Stimulated activated CD4-positive, alpha-beta T cell treated with anti-CD3 and anti-CD28 coated beads, Interleukin-1b, Interleukin-23, amount 100 ng/mL, for 4 hours (primary cell): ENCODE results near the gene CCDC92.

Experiments used
- DNase-seq, 2 donors: peaks; one replicate each; pipeline ENCODE4 v3.0.0-alpha.2; 2020; ENCODE audit warnings: low read depth in 2 of 2

Gene CCDC92

DNA sequence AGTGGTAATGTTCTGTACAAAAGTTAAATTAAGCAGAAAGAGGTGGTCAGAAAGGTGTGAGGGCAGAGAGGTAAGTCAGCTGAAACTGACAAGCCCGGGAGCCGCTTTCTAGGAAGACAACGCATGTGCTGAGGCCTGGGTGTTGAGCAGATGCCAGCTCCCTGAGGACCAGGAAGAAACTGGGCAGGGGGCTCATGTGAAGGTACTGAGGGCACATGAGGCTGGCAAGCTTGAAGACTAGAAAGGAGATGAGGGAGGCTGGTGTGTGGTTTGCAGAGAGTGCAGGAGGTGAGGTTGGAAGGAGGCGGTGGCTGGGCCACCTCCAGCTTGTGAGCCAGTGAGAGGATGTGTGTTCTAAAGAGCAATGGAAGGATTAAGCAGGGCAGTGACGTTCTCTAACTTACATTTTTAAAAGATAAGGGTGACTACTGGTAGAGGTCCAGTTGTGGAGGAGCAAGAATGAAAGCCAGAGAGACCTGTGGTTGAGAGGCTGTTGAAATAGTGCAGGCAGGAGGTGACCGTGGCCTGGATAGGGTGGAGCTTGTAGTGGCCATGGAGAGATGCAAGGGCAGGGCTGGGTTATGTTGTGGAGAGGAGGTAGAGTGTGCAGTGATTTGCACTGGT, 29.5 kb upstream of the CCDC92 start:
- no peak for DNase-seq

DNA sequence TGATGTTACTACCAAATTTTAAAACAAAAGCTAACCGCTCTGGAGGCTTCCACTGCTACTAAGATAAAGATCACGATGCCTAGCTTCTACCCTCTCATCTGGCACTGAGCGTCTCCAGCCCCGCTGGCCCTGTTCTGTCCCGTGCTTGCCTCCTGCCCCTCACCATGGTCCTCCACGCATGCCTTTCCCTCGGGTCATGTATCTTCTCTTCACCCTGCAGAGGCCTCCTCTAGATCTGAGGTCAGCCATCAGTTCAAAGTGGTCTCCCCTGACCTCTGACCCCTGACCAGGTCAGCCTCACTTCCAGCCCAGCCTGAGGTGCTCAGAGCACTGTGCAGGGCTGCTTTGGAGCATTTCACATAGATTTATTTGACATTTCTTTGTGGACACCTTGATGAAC, 28.7 kb upstream of the CCDC92 start:
- DNase-seq, result no peak

DNA sequence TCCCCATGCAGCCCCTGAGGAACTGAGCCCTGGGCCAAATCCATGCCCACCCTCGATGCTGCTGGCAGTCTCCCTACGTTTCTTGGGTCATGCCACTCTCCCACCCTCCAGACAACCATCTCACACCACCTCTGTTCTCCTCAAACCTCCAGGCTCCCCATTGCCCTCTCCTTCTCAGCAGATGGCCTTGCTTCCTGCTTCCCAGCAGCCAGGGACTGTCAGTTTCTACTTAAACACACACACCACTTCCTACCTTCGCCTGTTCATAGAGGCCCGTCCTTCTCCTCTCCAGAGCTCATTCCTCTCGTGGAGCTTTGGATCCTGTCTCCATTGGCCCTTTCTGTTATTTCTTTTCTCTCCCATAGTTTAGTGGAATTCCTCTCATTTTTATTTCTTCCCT, 27.5 kb upstream of the CCDC92 start:
- no peak for DNase-seq

DNA sequence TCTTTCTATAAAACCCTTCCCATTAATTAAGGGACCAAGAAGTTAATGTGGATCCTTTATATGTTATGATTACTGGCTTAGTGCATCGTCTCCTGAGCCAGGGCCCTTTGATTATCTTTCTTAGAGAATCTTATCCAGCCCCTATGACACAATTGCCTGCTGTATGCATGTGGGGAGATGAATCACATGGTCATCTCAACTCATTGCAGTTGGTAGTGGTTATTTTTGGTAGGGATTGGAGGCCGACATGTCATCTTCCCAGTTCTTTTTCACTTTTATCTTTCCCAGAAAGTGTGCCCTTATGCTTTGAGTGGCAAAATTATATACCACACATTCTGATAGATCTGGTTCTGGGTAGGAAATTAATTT, 26.3 kb upstream of the CCDC92 start:
- no peak for DNase-seq

DNA sequence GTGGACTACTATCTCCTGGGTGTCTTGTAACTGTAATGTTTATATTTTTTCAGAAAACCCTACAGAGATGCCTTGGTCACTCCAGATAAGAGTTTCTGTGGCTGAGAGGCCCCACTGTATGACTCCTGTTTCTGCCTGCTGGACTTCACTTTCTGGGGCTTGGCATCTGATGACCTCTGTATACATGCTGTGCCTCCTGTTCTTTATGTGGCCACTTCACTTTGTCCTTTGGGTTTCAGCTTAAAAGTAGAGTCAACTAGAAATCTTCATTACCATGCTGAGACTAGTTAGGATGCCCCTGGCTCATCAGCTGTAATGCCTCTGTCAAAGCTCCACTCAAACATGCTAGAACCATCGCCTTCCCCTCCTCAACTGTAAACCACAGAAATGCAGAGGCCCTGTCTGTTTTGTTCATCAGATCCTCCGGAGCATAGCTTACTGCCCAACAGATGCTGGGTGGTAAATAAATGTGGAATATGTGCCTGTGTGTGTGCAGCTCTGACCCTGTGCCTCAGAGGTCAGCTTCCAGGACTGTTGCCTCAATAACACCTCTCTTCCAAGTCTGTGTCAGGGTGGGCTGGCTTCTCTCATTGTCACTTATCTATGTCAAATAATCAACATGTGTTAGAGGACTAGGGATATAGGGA, 25.8 kb upstream of the CCDC92 start:
- no peak for DNase-seq

DNA sequence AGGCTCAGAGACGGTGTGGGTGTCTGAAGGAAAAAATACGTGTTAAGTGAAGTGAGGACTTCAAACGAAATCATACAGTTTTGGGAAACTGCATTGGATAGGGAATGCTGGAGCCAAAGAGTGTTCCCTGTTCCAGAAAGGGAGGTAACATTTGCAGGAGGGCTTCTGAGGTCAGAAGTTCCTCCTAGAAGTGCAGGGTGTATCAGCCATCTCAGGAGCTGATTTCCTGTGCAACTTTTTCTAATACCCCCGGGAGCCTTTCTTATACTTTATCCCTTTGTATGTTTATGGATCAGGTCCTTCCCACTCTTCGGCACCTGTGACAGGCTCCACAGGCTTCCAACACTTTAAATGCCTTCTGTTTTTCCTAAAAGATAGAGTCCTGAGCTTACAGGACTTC, 25.3 kb upstream of the CCDC92 start:
- no peak for DNase-seq

DNA sequence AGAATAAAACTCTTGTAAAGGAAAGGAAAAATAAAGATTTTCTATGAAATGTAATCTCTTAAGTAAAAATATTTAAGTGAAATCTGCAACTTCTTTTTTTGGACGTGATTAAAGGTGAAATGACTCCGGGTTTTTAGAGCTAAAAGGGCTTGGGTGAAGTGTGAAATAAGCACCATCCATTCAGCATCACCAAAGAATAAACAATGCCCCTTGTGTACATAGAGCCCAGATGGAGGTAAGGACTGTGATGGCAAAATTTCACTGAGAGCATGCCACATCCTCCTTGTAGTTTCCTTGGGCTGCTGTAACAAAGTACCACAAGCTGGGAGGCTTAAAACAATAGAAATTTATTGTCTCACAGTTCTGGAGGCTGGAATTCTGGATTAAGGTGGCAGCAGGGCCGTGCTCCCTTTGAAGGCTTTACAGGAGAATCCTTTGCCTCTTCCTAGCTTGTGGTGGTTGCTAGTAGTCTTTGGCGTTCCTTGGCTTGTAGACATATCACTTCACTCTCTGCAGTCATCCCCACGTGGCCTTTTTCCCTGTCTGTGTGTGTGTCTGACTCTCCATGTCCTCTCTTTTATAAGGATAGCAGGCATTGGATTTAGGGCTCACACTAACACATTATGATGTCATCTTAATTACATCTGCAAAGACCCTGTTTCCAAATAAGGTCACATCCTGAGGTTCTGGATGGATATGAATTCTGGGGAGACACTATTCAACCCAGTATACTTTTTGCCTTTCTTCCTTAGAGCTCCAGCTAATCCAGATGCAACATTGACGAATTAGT, 24.6 kb upstream of the CCDC92 start:
- no peak for DNase-seq

DNA sequence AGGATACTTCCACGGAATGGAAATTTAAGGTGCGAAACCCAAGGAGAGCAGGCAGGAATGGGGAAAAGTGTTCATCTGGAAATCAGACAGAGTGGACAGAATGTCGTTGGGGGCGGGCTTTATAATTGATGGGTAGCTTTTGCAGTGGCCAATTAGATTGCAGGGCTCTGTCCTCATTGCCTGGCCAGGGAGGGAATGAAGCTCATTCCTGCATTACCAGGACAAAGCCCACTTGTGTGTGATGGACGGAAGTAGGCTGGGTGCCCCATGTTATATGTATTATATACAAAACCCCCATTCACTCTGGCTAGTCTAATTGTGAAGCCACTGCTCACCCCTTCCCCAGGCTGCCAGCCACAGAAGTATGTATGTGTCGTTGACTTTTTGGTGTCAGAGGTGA, 23.9 kb upstream of the CCDC92 start:
- no peak for DNase-seq

DNA sequence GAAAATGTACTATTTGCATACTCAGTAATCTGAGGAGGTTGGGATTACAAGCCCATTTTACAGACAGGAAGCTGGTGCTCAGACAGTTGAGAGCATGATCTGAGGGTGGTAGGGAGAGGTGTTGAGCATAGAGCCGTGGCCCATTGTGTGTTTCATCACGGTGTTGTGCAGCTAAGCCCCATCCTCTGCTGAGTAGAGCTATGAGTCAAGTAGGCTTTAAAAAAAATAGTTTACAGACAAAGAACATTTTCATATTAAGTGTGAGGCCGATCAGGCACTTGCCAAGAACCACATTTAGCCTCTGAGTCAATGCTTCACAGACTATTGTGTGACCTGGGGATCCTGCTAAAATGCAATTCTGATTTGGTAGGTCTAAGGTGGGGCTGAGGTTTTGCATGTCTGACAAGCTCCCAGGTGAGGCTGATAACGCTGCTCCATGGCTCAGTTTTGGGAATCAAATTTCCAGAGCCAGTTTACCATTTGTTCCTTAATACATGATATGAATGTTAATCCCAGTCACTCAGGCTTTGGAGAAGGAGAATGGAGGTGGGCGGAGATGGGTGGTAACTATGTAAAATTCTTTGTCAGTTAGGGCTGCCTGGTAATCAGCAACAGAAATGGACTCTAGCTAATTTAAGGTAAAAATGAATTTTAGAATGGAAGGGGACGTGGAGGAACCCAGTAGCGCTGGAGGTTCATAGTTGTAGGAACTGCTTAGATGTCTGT, 22.6 kb upstream of the CCDC92 start:
- DNase-seq, result no peak

DNA sequence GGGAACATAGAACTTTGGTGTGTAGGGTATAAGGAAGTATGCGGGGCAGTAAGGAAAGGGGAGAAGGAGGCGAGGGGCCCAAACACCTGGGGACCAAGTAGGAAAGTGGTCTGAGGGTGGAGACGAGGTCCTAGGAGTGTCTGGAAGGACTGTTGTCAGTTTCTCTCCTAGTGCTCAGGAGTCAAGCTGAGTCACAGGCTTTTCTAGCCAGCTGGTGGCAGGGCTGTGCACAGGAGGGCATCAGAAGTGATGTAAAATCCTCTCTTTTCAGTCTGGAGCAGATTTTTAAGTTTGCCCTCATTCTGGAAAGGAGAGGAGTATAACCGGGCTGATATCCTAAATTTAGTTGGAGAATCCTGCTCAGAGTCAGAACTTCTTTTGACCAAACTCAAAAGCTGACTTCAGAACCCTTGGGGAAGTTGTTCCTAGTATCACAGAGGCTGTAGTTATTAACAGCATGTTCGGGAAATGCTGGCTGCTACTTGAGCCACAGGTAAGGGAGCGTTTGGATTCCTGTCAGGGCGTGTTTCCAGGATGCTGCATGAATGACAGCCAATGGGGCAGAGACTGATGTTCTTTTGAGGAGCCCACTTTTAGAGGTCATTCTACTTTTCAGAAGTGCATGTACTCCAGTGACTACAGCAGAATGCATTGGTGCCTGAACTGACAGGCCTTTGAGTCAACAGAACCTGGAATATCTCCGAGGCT, 19.6 kb upstream of the CCDC92 start:
- no peak for DNase-seq

DNA sequence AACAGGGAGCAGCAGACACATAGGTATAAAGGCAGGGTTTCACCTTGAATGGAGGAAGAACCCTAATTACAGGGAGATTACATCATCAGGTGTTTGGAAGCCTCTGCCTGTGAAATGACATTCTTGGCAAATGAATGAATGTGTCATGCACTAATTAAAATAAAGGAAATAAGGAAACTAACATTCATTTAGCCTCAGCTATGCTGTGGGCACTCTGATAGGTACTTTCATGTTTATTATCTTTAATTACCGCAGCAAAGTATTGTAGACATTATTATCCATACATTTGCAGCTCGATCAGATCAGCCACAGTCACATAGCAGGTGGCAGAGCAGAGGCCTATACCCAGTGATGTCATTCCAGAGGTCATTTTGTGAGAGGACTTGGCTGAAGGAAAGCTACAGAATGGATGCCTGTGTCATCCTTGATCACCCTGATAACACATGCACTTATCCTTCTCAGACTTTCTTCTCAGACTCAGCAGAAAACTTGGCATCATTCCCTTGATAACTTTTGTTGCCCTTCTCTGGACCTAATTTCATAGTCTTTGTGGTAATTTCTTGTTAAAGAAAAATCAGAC, 18.8 kb upstream of the CCDC92 start:
- no peak for DNase-seq

DNA sequence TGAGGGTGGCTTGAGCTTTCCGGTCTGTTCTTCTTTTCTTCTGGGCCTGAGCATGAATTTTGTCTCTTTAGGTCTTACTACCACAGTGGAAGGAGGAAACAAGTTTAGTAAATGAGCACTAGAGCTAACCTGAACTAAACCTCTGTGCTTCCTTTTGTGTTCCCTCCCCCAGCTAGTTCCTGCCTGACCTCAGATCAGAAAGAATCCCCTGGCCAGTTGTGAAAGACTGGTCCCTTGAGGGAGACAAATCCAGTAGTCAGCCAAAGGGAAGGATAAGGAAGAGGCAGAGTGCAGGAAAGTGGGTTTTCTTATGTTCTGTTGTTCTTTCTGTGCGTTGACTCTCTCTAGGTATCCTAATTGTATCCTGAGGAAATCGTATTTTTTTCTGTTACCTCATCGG, 17.9 kb upstream of the CCDC92 start:
- DNase-seq, result no peak

DNA sequence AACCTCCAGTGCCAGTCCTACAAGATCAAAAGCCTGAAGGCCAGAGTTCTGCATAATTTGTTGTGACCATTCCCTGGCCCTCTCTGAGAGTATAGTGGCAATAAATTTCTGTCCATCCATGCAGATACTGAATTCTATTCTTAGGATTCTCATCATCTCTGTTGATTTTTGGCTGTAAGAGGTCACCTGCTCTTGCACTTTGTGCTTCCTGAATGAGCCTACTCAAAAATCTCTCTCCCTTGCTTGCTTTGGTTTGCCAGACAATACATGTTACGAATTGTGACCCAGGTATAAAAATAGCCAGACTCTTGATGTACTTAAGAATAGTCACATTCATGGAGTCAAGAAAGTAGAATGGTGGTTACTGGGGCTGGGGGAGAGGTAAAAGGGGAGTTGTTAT, 17.1 kb upstream of the CCDC92 start:
- no peak for DNase-seq

DNA sequence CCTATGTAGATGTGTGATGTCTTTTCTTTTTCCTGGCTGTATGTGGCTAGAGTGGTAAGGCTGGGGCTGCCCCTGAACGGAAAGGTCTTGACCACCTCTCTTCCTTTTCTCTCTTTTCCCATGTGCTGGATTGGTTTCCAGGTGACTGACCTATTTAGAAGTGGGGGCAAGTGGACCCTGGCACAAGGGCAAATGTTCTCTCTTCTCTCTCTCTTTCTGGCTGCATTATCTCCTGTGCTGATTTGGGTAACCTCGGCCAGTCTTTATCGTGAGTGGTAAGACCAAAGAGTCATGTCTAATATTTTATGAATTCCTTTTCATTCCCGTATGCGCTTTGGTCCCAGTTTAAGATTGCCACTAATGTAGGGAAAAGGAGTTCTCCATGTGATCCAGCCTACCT, 16.5 kb upstream of the CCDC92 start:
- DNase-seq, result no peak

DNA sequence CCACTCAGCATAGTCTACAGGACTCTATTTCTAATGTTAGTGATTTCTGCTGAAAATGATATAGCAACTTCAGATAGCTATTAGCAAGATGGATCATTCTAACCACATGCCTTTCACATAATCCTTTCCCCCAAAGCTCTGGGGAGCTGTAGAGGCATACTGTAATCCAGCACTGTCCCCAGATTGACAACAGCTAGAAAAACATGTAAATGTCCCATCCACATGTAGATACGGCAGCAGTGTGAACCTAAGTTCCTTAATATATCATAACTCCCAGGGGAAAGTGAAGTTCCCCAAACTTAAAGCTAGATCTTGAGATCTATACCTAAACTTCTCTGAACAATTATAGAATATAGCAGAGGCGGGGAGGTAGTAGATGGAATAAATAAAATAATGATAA, 14.4 kb upstream of the CCDC92 start:
- DNase-seq, result no peak

DNA sequence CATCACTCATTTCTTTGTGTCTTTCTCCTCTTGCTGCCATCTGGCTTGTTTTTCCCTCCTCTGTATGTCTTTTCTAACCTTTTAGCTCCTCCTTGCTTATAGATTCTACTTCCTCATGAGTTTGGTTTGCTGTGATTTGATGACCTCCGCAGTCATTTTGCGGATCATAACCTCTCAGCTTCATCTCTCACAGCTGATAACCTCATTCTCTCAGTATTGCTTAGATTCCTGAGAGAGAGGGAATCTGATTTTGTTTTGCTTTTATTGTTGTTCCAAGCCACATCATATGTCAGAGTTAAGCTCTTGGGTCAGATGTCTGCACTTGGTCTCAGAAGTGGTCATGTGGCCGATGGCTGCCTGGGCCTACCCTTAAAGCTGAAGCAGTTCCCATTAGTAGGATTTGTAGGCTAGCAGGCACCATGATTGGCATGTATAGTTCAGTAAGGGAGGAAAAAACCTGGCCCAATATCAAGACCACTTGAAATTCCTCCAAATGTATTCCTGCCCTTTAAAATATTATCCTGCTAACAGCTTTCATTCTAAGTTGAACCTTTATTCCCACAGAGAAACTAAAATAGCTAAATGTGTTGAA, 13.8 kb upstream of the CCDC92 start:
- DNase-seq, result no peak

DNA sequence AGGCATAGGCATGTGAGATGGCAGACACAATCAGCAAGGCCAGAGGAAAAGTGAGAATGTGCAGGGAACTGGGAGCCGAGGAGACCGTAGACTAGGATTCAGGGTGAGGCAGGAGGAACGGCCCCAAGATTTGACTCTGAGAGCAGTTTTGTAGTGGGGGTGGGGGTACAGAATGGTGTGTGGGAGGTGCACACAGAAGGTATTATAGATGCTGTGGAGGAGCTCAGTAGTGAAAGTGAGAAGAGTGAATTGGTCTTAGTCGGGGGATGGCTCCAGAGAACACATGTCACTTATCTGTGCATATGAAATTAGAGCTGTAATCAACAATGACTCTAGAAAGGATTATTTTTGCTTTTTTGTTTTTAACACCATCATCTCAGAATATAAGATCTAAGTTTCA, 12.3 kb upstream of the CCDC92 start:
- DNase-seq, result no peak

DNA sequence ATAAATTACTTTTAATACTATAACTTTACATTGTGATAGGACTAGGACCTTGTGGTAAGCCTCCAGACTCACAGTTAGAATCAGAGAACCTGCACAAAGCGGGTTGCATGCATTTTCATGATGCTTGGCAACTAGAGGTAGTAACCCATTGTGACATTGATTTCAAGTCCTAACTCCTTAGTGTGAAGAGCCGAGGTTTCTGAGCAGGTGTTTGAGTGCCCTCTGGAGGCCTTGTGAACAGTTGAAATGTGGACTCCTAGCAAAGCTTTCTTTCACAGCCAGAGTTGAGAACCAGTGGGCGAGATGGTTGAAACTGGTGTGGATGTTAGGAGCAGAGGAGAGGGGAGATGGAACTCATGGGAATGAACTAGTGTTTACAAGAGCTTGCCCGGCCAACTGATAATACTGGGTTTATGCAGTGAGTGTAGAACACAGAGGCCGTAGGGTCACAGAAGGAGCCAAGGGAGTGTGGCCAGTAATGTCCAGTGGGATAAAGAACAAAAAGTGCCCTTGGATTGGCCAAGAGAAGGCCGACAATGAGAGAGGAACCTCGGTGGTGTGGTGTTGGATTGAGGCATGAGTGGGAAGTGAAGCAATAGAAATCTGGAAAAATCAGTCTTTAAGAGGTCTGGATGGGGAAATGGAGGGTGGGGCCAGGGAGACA, 11.3 kb upstream of the CCDC92 start:
- DNase-seq, result peak; percentile 9 to 36

DNA sequence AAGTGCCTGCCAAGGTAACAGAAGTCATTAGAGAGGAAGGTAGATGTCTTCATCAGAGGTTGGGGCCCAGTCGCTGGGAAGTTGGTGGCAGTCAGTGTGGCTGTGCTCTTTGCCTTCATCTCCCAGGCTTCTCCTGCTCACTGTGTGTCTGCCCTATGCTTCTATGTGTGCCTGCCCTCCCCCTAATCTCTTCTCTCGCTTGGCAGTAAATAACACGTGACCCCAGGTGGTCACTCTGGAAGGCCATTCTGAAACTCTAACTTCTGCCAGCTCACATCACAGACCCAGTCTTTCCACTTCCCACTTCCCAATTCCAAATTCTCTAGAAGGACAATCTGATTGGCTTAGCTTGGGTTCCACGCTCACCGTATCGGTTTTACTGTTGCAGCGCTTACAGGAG, 9.6 kb upstream of the CCDC92 start:
- no peak for DNase-seq

DNA sequence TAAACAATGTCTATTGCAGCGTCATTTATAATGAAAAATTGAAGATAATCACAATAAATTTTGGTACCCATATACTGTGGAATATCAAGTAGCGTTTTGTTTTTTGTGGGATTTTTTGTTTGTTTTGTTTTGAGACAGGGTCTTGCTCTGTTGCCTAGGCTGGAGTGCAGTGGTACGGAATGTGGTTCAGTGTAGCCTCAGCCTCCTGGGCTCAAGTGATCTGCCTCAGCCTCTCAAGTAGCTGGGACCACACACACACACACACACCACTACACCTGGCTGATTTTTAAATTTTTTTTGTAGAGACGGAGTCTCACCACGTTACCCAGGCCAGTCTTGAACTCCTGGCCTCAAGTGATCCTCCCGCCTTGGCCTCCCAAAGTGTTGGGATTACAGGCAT, 6.9 kb upstream of the CCDC92 start:
- no peak for DNase-seq
